Tibial nerve (tissue), 4 donors: ENCODE measurements around the gene TRAPPC3L. TPM values are rescaled to one million over a fixed set of nuclear protein-coding genes. Genes with fewer than 3 reads are reported as not detected.
A peak's percentile ranks its signal among the peaks of the same experiment; 100 is the strongest.

Source experiments
- DNase-seq, 2 donors: peaks; one replicate each; pipeline ENCODE4 v3.0.0-alpha.2; 2019; ENCODE audit warnings: low spot score in 2 of 2
- H3K27ac ChIP-seq, 4 donors: fragments of 200-600 bp; sonication (generic) in 3 of 4; one replicate each; pipeline ENCODE4 v1.5.1; 2017 to 2019; ENCODE audit warnings: mild to moderate bottlenecking in 1 of 4
- H3K27me3 ChIP-seq, 2 donors: fragments of 200-600 bp; sonication (generic) in 1 of 2; one replicate each; pipeline versions ENCODE4 v1.5.1 to v1.6.0; 2017 to 2019
- H3K36me3 ChIP-seq, 3 donors: fragments of 200-600 bp; sonication (generic); one replicate each; pipeline ENCODE4 v1.5.1; 2018 to 2019
- H3K4me1 ChIP-seq, 4 donors: fragments of 200-600 bp; sonication (generic) in 3 of 4; one replicate each; pipeline ENCODE4 v1.5.1; 2017 to 2019
- H3K4me3 ChIP-seq, 4 donors: fragments of 200-600 bp; sonication (generic) in 3 of 4; one replicate each; pipeline ENCODE4 v1.5.1; 2017 to 2019; ENCODE audit warnings: mild to moderate bottlenecking in 1 of 4, moderate library complexity in 1 of 4
- H3K9me3 ChIP-seq, 4 donors: fragments of 200-600 bp; sonication (generic) in 3 of 4; one replicate each; pipeline ENCODE4 v1.5.1; 2017 to 2019
- EP300 ChIP-seq, 2 donors: sonication (generic); formaldehyde crosslinking; IDR thresholded peaks; one replicate each; pipeline ENCODE4 v1.6.1; 2017; ENCODE audit warnings: antibody characterized with exemption in 2 of 2, mild to moderate bottlenecking in 1 of 2
- POLR2A ChIP-seq, 2 donors: fragments of 450-650 bp; IDR thresholded peaks; one replicate each; pipeline ENCODE4 v1.6.1; 2017; ENCODE audit warnings: antibody characterized with exemption in 2 of 2, mild to moderate bottlenecking in 2 of 2, moderate library complexity in 2 of 2
- WGBS, 2 donors: methylation state at CpG; one replicate each; pipeline ENCODE4 v1.1.5; 2018; 5-methylcytosine and 5-hydroxymethylcytosine counted together
- total RNA-seq, 4 donors: library from RNA; depleted of rRNA; stranded (reverse); fragments of >200 nt; gene quantifications; one replicate each; pipeline ENCODE4 v1.1.0, GENCODE V29; 2016
- TF ChIP-seq, protein P1 (sequence below), 5 experiments: fragments of 200-600 bp in 3 of 5; fragments of 450-650 bp in 2 of 5; sonication (generic) in 3 of 5; IDR thresholded peaks; one replicate each; pipeline ENCODE4 v1.5.1; 2016 to 2019; ENCODE audit warnings: antibody characterized with exemption in 5 of 5, mild to moderate bottlenecking in 3 of 5, moderate library complexity in 2 of 5

The TRAPPC3L gene
- total RNA-seq, 4 donors from 2014 or later, result 0.21 TPM; not detected in 3

- no peak for DNase-seq
- H3K4me1 ChIP-seq, result no peaks in the 10 kb centered on the region
- no peaks in the 10 kb centered on the region for H3K9me3 ChIP-seq
- TF ChIP-seq POLR2A (IDR thresholded peaks at IDR 0.05) (no peak), EP300 (IDR thresholded peaks at IDR 0.05) (no peak)
- TF ChIP-seq, protein P1, sequence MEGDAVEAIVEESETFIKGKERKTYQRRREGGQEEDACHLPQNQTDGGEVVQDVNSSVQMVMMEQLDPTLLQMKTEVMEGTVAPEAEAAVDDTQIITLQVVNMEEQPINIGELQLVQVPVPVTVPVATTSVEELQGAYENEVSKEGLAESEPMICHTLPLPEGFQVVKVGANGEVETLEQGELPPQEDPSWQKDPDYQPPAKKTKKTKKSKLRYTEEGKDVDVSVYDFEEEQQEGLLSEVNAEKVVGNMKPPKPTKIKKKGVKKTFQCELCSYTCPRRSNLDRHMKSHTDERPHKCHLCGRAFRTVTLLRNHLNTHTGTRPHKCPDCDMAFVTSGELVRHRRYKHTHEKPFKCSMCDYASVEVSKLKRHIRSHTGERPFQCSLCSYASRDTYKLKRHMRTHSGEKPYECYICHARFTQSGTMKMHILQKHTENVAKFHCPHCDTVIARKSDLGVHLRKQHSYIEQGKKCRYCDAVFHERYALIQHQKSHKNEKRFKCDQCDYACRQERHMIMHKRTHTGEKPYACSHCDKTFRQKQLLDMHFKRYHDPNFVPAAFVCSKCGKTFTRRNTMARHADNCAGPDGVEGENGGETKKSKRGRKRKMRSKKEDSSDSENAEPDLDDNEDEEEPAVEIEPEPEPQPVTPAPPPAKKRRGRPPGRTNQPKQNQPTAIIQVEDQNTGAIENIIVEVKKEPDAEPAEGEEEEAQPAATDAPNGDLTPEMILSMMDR (IDR thresholded peaks at IDR 0.05), result no peak
- H3K27ac ChIP-seq, result no peak overlapping the region
- 85 to 87% methylated on average over 1 of the region's 1 CpG for WGBS, 2 donors
- H3K36me3 ChIP-seq, result no peaks in the 10 kb centered on the region
- no peaks in the 10 kb centered on the region for H3K27me3 ChIP-seq
- no peak overlapping the region for H3K4me3 ChIP-seq
These were observed 74.0 kb downstream of the TRAPPC3L start for GRCh38 chr6:116471531-116471930.

DNA sequence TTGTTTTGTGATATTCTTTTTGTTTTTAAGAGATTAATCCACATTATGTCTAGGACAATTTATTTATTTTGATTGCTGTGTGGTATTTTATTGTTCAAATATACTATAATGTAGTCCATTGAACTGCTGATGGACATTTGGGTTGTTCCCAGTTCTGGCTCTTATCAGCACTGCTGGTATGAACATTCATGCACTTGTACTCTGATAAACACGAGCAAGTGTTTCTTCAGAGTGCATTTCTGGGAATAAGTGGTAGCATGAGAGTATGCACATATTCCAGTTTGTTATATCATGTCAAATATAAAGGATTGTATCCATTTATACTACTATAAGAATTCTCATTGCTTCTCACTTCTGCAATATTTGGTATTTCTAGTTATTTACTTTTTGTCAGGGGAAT, 77.2 kb downstream of the TRAPPC3L start:
- H3K9me3 ChIP-seq, result no peaks in the 10 kb centered on the region
- WGBS, 2 donors, result 77 to 80% methylated on average over 1 of the region's 1 CpG
- no peak for DNase-seq
- no peaks in the 10 kb centered on the region for H3K4me1 ChIP-seq
- TF ChIP-seq, protein P1 (IDR thresholded peaks at IDR 0.05), result no peak
- TF ChIP-seq EP300 (IDR thresholded peaks at IDR 0.05), result no peak
- TF ChIP-seq POLR2A (IDR thresholded peaks at IDR 0.05), result no peak
- no peaks in the 10 kb centered on the region for H3K27me3 ChIP-seq
- no peak overlapping the region for H3K4me3 ChIP-seq
- no peak overlapping the region for H3K27ac ChIP-seq
- H3K36me3 ChIP-seq, result no peaks in the 10 kb centered on the region

DNA sequence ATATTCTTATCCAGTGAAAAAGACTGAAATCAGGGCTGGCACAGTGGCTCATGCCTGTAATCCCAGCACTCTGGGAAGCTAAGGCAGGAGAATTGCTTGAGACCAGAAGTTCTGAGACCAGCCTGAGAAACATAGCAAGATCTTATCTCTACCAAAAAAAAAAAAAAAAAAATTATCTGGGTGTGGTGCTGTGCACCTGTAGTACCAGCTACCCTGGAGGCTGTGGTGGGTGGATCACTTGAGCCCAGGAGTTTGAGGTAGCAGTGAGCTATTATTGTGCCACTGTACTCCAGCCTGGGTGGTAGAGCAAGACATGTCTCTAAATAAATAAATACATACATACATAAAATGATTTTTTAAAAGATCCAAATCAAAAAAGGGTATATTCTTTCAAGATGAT, 78.0 kb downstream of the TRAPPC3L start:
- no peaks in the 10 kb centered on the region for H3K9me3 ChIP-seq
- H3K4me3 ChIP-seq, result no peak overlapping the region
- TF ChIP-seq EP300 (IDR thresholded peaks at IDR 0.05) (no peak), POLR2A (IDR thresholded peaks at IDR 0.05) (no peak)
- H3K36me3 ChIP-seq, result no peaks in the 10 kb centered on the region
- H3K4me1 ChIP-seq, result peaks cover 0 to 4% (median 3%) of the 10 kb centered on the region in 4 donors
- H3K27ac ChIP-seq, result no peak overlapping the region
- no peak for DNase-seq
- H3K27me3 ChIP-seq, result no peaks in the 10 kb centered on the region

- WGBS, 2 donors, result 97 to 100% methylated on average over 1 of the region's 1 CpG
- H3K4me3 ChIP-seq, result no peak overlapping the region
- H3K9me3 ChIP-seq, result no peaks in the 10 kb centered on the region
- H3K27ac ChIP-seq, result no peak overlapping the region
- no peak for DNase-seq
- H3K4me1 ChIP-seq, result peaks cover 0 to 7% (median 5%) of the 10 kb centered on the region in 4 donors
- TF ChIP-seq, protein P1 (IDR thresholded peaks at IDR 0.05), result no peak
- TF ChIP-seq EP300 (IDR thresholded peaks at IDR 0.05) (no peak), POLR2A (IDR thresholded peaks at IDR 0.05) (no peak)
- H3K36me3 ChIP-seq, result no peaks in the 10 kb centered on the region
- no peaks in the 10 kb centered on the region for H3K27me3 ChIP-seq
These were observed 78.4 kb downstream of the TRAPPC3L start for GRCh38 chr6:116467096-116467495.

GRCh38 chr6:116465246-116465645, 80.2 kb downstream of the TRAPPC3L start:
- no peak for DNase-seq
- Histone ChIP-seq H3K27me3 (no peaks in the 10 kb centered on the region), H3K36me3 (no peaks in the 10 kb centered on the region), H3K4me1 (peaks cover 0 to 15% (median 6%) of the 10 kb centered on the region in 4 donors), H3K9me3 (no peaks in the 10 kb centered on the region), H3K27ac (peak overlapping the region in 1 of 4 donors; percentile 22), H3K4me3 (no peak overlapping the region)
- 66 to 78% methylated on average over 5 of the region's 5 CpGs for WGBS, 2 donors
- TF ChIP-seq EP300 (IDR thresholded peaks at IDR 0.05) (peak in 1 of 2 donors; percentile 51), POLR2A (IDR thresholded peaks at IDR 0.05) (no peak)

DNA sequence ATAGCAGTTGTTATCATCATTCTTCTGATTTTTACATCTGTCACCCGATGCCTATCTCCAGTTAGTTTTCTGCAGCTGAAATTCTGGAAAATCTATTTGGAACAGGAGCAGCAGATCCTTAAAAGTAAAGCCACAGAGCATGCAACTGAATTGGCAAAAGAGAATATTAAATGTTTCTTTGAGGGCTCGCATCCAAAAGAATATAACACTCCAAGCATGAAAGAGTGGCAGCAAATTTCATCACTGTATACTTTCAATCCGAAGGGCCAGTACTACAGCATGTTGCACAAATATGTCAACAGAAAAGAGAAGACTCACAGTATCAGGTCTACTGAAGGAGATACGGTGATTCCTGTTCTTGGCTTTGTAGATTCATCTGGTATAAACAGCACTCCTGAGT, 82.2 kb downstream of the TRAPPC3L start:
- peaks cover 0 to 15% (median 6%) of the 10 kb centered on the region in 4 donors for H3K4me1 ChIP-seq
- no peaks in the 10 kb centered on the region for H3K36me3 ChIP-seq
- H3K4me3 ChIP-seq, result peak overlapping the region in 1 of 4 donors; percentile 60
- WGBS, 2 donors, result 89 to 93% methylated on average over 4 of the region's 4 CpGs
- H3K27ac ChIP-seq, result no peak overlapping the region
- H3K9me3 ChIP-seq, result no peaks in the 10 kb centered on the region
- no peak for DNase-seq
- TF ChIP-seq, protein P1 (IDR thresholded peaks at IDR 0.05), result no peak
- TF ChIP-seq POLR2A (IDR thresholded peaks at IDR 0.05), result no peak
- no peaks in the 10 kb centered on the region for H3K27me3 ChIP-seq
